Measurements from ENCODE around the gene SLC1A2.

The SLC1A2 gene

DNA sequence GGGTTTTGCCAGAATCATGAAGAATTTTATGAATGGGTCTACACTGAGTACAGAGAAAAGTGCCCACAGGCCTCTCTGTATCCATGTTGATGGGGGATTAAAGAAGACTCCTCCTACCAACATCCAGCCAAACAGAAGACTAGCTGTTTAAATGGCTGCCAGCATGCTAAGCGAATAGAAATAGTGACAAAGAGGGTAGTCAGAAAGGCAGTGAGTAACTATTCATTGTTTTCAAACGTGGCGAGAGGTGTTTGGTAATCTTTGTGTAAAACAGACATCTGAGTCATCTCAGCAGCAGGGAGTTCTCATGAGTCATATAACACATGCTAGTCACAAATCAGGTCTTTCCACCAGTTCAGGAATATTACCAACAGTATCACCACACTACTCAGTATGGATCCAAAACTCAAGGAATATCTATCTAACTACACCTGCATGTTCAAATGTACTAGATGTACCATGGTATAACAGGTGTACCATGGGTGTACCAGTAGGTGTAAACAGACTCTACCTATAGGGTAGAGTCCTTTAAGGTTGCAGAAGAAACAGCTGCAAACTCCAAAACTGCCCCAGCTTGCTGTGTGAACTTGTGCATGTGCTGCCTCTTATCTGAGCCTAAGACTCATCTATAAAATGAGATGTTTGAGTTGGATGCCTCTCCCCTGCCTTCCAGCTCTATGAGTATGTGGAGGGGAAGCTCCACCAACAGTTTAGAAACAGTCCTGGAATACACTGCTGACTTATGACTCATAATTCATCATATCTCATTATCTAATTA lies 82.0 kb downstream of the SLC1A2 start:
- Histone ChIP-seq H3K27me3 (no peaks in the 10 kb centered on the region), H3K4me3 (no peak overlapping the region), H3K4me1 (peaks cover 0 to 9% (median 0%) of the 10 kb centered on the region in 4 donors), H3K9me3 (no peaks in the 10 kb centered on the region), H3K27ac (no peak overlapping the region), H3K36me3 (no peaks in the 10 kb centered on the region)
- no peak for DNase-seq
- no peak for TF ChIP-seq CTCF (IDR thresholded peaks at IDR 0.05)
- intact Hi-C loops (cut with DNase I; ENCODE audit: low total_unique reads): no loop called here

DNA sequence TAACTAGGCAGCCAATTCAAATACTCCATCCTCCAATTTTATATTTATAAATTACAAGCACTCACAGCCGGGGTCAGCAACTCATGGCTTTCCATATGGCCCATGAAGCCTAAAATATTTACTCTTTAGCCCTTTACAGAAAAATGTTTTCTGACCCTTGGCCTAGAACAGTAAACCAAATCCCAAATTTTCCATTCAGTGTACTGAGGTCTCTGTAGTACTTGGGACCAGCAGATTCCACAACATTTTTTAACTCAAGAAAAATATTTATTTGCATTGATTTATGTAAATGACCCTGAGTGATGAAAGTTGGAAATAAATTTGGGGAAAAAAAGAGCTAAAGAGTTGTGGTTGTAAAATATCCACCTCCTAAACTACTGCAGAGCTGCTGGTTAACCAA lies 82.6 kb downstream of the SLC1A2 start:
- intact Hi-C loops (cut with DNase I; ENCODE audit: low total_unique reads): no loop called here
- no peak overlapping the region for H3K27ac ChIP-seq
- no peak for DNase-seq

DNA sequence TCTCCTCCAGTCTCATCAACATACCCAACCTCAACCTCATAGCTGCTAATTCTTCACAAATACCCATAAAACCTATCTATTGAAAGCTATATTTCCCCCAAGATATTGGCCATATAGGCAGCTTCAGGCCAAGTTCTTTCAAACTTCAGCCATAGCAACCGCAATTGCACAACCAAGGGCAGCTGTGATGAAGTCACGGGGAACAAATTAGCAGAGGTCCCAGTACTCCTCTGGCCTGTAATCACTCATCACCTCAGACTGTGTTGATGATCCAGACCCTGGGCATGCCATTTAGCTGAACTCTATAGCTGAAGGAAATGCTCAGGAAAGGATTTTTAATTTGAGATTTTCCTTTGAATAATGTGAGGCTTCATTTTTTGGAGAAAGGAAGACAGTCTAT lies 84.1 kb downstream of the SLC1A2 start:
- H3K4me1 ChIP-seq: peaks cover 0 to 9% (median 0%) of the 10 kb centered on the region in 4 donors
- H3K27ac ChIP-seq: no peak overlapping the region
- no peaks in the 10 kb centered on the region for H3K27me3 ChIP-seq
- intact Hi-C loops (cut with DNase I; ENCODE audit: low total_unique reads): no loop called here
- no peak for DNase-seq
- no peaks in the 10 kb centered on the region for H3K36me3 ChIP-seq
- no peak overlapping the region for H3K4me3 ChIP-seq
- no peaks in the 10 kb centered on the region for H3K9me3 ChIP-seq
- TF ChIP-seq CTCF (IDR thresholded peaks at IDR 0.05): no peak

More for the DNA sequence above, 82.6 kb downstream of the SLC1A2 start:
- Histone ChIP-seq H3K36me3 (no peaks in the 10 kb centered on the region), H3K9me3 (no peaks in the 10 kb centered on the region), H3K4me3 (no peak overlapping the region), H3K27me3 (no peaks in the 10 kb centered on the region), H3K4me1 (peaks cover 0 to 9% (median 0%) of the 10 kb centered on the region in 4 donors)
- no peak for TF ChIP-seq CTCF (IDR thresholded peaks at IDR 0.05)

DNA sequence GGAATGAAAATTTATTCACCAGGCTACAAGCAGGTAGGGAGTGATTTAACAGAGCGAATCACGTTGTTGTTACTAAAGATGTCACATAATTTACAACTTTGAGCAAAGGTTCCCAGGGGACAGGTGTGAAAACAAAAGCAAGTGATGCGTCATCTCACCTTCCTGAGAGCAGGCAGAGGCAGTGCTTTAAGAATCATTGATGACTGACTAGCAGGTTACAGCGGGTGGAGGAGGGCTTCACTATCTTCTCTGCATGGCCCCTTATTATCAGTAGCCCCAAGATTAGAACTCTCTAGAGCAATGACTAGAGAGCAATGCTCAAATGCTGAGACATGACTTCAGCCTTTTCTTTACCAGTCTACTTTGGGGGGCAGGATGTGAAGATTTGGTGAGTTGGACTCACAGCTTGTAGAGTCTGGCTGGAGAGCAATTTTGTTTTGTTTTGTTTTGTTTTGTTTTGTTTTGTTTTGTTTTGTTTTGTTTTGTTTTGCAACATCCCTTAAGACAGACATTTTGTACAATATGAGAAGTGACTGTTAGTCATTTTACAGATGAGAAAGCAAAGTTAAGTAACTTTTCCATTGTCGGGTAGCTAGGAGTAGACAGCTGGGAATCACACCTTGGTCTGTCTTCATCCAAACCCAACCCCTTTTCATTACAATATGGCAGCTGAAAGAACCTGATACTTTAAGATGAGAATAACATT lies 84.8 kb downstream of the SLC1A2 start:
- no peaks in the 10 kb centered on the region for H3K36me3 ChIP-seq
- no peak for TF ChIP-seq CTCF (IDR thresholded peaks at IDR 0.05)
- no peaks in the 10 kb centered on the region for H3K27me3 ChIP-seq
- H3K27ac ChIP-seq: no peak overlapping the region
- peaks cover 0 to 9% (median 0%) of the 10 kb centered on the region in 4 donors for H3K4me1 ChIP-seq
- H3K9me3 ChIP-seq: no peaks in the 10 kb centered on the region
- H3K4me3 ChIP-seq: no peak overlapping the region
- intact Hi-C loops (cut with DNase I; ENCODE audit: low total_unique reads): no loop called here
- DNase-seq: no peak

GRCh38 chr11:35332524-35332923 lies 86.8 kb downstream of the SLC1A2 start:
- no peaks in the 10 kb centered on the region for H3K27me3 ChIP-seq
- no peak for DNase-seq
- H3K27ac ChIP-seq: no peak overlapping the region
- peaks cover 0 to 22% (median 0%) of the 10 kb centered on the region in 4 donors for H3K4me1 ChIP-seq
- H3K4me3 ChIP-seq: no peak overlapping the region
- TF ChIP-seq CTCF (IDR thresholded peaks at IDR 0.05): no peak
- no peaks in the 10 kb centered on the region for H3K9me3 ChIP-seq
- no peaks in the 10 kb centered on the region for H3K36me3 ChIP-seq
- intact Hi-C loops (cut with DNase I; ENCODE audit: low total_unique reads): no loop called here

All from tibial artery (tissue), 4 donors.